HG02759 (cell line): ENCODE measurements around the gene PRSS23.
"Not testable (repeated sequence)": the region's sequence is repeated elsewhere in the genome, so short reads cannot be mapped to it uniquely, and the experiment has no call there.

Source experiments
- ATAC-seq: cut with Tn5 transposase; IDR thresholded peaks from one replicate; pipeline ENCODE4 v1.9.1; 2021; ENCODE audit warnings: mild to moderate bottlenecking, moderate library complexity; ENCODE audit not compliant: unreplicated experiment

The PRSS23 gene

GRCh38 chr11:86800076-86800959 lies at the start of gene PRSS23:
Gene PRSS23, plus strand, starts transcription at chr11:86800542. Its CDS starts 7,102 bp downstream, at chr11:86807644.
- ATAC-seq = peak; percentile 68

DNA sequence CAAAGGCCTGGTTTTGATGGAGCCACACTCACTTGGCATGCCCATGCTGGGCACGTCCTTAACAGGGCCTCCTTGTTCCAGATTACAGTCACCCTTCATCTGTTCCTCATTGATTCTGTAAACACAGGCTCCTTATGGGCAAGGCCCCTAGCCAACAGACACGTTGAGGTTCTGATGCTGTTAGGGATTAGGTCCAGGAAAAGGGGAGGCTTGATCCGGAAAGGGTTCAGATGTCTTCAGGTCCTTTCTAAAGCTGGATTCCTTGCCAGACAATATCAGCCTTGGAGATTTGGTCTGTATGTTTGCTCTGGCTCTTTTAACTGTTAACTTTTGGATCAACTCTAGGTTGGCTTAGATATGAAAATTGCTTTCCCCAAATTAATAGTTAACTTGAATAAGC lies 46.9 kb upstream of the PRSS23 start:
- no peak for ATAC-seq

- ATAC-seq = no peak
Observed at GRCh38 chr11:86755146-86755545, 45.2 kb upstream of the PRSS23 start.

DNA sequence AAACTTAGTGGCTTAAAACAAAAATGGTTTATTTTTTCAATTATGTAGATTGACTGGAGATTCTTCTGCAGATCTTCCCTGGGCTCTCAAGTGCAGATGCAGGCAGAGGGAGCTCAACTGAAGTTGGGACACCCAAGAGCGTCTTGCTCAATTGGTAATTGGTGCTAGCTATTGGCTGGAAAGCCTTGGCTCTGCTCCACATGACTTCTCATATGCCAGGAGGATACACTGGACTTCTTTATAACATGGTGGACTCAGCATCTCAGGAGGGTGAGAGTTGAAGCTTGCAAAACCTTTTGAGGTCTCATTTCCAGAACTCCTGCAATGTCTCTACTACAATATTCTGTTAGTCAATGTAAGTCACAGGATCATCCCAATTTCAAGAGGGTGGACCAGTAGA lies 42.2 kb upstream of the PRSS23 start:
- ATAC-seq = no peak

DNA sequence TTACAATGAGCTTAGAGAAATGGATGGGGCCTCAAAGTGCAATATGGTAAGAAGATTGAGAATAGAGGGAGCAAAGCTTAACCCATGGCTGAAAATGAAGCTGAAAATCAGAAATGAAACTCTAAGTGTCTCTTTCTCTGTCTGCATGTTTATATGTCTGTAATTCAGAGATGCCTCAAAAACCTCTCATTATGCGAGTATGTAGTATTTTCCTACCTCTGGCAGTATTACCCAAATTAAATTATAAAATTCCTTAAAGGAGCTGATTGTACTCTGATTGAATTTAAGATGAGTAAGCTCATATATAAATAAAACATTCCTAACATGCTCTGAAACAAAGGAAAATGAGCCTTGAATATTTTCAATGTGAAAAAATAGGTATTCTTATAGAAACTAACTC lies 39.8 kb upstream of the PRSS23 start:
- ATAC-seq = no peak

DNA sequence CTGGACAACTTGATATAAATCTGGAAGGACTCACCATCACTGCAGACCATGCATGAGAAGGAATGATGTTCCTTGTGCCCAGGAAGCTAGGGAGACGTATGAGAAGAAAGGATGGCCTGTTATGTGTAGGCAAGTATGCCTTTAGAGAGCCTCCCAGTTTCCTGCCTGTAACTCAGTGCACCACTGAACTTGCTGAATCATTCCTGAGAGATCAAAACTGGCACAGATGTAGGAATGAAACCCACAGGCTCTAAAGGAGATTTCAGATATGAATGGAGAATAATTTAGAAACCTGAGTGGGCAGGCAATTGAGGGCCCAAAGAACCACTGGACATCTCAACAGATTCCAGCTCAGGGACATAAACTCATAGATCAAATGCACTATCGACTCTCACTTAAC lies 38.4 kb upstream of the PRSS23 start:
- no peak for ATAC-seq

GRCh38 chr11:86765203-86765602 lies 35.1 kb upstream of the PRSS23 start:
- ATAC-seq = no peak

GRCh38 chr11:86765878-86766277 lies 34.5 kb upstream of the PRSS23 start:
- ATAC-seq = no peak

- ATAC-seq = no peak
Observed at GRCh38 chr11:86769219-86769618, 31.1 kb upstream of the PRSS23 start.

DNA sequence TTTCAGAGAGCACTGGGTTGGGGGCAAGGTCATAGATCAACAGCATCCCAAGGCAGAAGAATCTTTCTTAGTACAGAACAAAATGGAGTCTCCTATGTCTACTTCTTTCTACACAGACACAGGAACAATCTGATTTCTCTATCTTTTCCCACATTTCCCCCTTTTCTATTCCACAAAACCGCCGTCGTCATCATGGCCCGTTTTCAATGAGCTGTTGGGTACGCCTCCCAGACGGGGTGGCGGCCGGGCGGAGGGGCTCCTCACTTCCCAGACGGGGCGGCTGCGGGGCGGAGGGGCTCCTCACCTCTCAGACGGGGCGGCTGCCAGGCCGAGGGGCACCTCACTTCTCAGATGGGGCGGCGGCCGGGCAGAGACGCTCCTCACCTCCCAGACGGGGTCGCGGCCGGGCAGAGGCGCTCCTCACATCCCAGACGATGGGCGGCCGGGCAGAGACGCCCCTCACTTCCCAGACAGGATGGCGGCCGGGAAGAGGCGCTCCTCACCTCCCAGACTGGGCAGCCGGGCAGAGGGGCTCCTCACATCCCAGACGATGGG lies 29.8 kb upstream of the PRSS23 start:
- not testable (repeated sequence) for ATAC-seq

DNA sequence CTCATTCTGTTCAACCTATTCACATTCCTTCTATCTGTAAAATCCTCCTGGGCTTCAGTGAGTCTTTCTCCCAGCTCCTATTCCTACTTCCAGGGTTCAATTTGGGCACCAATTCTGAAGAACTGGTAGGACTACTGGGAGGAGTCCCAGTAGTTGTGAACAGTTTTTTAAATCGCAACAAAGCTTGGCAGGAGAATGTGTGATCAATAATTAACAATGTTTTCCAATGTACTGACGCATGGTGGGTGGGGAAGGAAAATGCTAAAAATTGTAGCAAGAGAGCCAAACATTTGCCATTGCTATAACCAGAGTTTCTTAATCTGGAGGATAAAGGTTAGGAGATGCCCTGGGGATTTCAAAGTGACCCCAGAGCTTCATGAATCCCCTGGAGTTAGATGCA lies 27.3 kb upstream of the PRSS23 start:
- ATAC-seq = no peak

DNA sequence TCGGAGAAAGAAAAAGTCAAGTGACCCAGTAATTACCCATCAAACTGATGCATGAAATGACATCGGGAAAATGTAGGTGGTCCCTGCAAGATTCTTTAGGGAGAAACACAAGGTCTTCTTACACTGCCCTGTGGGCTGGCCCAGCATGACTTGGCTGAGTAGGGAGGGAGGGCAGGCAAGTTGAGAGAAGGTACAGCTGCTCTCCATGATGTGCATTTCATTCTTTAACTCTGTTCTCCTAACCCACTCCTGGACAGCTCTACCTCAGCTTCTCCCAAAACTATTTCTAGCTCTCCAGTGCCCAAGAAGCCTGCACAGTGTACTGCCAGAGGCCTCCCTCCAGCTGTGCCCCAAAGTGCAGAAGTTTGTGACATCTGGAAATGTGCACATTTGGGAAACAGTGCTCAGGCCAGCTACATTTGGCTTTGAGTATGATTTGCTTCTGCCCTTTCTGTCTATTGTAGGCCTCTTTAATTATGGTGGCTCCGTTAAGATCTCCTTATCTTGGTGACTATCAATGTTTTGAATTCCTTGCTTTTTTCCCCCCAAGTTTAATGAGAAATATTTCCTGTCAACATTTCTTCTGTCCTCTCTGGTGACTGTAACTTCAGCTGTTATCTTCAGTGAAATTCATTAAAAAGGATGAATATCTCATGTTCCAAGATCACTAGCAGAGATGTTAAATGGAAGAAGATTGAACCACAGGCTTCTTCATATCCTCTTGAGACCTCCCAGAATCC lies 26.7 kb upstream of the PRSS23 start:
- ATAC-seq = no peak

GRCh38 chr11:86774417-86774816 lies 25.9 kb upstream of the PRSS23 start:
- no peak for ATAC-seq

- ATAC-seq = no peak
Observed at GRCh38 chr11:86775361-86775760, 25.0 kb upstream of the PRSS23 start.

- ATAC-seq = no peak
Observed at GRCh38 chr11:86781546-86781945, 18.8 kb upstream of the PRSS23 start.

DNA sequence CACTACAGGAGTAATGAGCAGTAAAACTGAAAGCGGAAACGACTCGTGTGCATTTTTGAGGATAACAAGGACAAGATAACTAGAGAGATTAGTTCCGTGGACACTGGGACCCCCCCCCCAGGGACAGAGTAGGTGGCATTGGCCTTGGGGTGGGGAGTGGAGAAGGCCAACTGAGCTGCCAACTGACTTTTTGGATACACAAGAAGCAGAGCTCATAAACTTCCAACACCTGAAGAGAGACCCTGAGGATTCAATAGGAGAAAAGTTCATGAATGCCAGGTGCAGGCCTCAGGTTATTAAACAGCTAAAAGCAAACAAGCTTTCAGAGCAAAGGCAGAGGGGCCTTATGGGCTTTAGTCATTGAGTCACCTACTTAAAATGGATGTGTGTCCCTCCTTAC lies 17.6 kb upstream of the PRSS23 start:
- ATAC-seq = no peak

DNA sequence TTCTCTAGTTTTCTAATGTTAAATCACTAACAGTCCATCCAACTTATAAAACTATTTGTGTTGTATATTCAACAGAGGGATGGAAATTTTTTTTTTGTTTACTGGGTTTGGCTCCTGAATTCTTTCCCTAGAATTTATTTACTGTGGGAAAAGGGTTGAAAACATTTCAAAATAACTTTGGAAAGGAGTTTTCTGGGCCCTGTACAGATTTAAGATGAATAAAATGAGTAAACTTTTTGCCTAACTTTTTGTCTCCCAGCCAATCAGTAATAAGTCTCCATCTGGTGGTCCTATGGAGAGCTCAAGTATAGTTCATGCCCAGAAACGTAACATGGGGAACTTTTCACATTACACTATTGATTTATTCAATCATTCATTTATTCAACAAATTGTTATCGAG lies 16.7 kb upstream of the PRSS23 start:
- no peak for ATAC-seq

DNA sequence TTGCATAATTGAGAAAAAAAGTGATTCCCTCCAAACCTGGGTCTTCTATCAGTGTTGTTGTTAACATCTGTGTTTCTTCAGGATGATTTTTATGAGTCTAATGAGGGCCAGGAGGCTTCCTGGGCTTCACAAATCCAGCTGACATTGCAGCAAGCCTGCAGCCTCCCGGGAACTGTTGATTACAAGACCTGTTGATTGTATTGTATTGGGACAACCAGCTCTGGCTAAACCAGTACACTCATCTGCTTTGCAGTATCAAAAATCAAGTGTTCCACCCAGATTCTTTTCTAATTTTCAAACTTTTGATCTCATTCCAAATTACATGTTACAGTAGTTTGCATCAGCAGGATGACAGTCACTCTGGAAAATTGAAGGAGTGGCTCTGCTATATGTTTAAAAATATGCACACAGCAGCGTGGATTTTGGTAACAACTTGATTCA lies 16.1 kb upstream of the PRSS23 start:
- ATAC-seq = no peak

GRCh38 chr11:86785576-86785975 lies 14.8 kb upstream of the PRSS23 start:
- no peak for ATAC-seq

DNA sequence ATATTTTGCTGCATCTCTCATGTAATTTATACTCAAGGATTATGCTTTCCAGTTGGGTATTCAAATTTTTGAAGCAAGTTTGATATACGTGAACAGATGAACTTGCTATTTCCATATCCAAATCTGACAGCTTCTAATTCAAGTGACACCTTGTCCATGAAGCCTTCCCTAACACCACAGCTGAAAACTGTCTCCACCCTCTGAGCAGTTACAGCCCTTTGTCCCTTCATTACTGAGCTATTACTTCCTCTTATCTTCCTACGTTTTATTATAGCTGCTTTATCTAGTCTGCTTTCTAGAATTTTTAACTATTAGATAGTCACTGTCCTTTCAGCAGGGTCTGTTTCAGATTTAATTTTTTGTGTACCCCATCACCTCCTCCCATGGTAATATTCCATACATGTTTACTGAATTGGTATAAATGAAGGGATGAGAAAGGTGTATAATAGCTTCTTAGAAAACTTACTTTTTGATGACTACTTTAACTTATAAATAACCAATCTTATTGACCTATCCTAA lies 13.3 kb upstream of the PRSS23 start:
- ATAC-seq = no peak

DNA sequence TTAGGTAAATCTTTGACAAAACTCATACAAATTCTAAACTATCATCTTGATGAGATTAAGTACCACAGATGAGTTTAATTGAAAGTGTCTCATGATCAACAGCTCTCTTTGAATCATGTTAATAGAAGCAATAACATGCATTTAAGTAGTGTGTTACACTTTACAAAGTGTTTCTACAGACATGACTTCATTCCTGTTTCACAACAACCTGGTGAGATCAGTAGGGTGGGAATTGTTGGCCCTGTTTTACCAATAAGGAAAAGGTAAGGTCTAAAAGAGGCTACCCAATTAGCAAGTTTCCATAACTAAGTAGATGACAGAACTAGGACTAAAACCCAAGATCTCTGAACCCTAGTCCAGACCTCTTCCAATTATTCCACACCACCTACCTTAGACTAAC lies 12.7 kb upstream of the PRSS23 start:
- no peak for ATAC-seq
